GM19351 (cell line): ENCODE results near the gene DDX6.
"Not testable (repeated sequence)": the region's sequence is repeated elsewhere in the genome, so short reads cannot be mapped to it uniquely, and the experiment has no call there.

Experiments used
- ATAC-seq: cut with Tn5 transposase; IDR thresholded peaks from one replicate; pipeline ENCODE4 v1.9.1; 2021; ENCODE audit warnings: mild to moderate bottlenecking, moderate library complexity; ENCODE audit not compliant: unreplicated experiment

Gene DDX6

GRCh38 chr11:118791961-118792569 is 1.1 kb upstream of the DDX6 start:
- no peak for ATAC-seq

- peak; percentile 5 for ATAC-seq
Observed at GRCh38 chr11:118790357-118791110, 430 bp downstream of the DDX6 start.

GRCh38 chr11:118789501-118790356 is 1.2 kb downstream of the DDX6 start:
- ATAC-seq, result no peak

- no peak for ATAC-seq
Observed at GRCh38 chr11:118786657-118787056, 4.3 kb downstream of the DDX6 start.

- no peak for ATAC-seq
Observed at GRCh38 chr11:118785362-118785761, 5.6 kb downstream of the DDX6 start.

GRCh38 chr11:118783724-118784495 is 7.1 kb downstream of the DDX6 start:
- no peak for ATAC-seq

- not testable (repeated sequence) for ATAC-seq
Observed at GRCh38 chr11:118783324-118783723, 7.6 kb downstream of the DDX6 start.

GRCh38 chr11:118778898-118779297 is 12.1 kb downstream of the DDX6 start:
- ATAC-seq, result no peak

GRCh38 chr11:118774032-118774431 is 16.9 kb downstream of the DDX6 start:
- no peak for ATAC-seq

GRCh38 chr11:118771547-118772288 is 19.2 kb downstream of the DDX6 start:
- no peak for ATAC-seq

GRCh38 chr11:118768690-118769089 is 22.3 kb downstream of the DDX6 start:
- no peak for ATAC-seq

- ATAC-seq, result no peak
Observed at GRCh38 chr11:118766035-118766434, 24.9 kb downstream of the DDX6 start.

GRCh38 chr11:118765095-118765691 is 25.8 kb downstream of the DDX6 start:
- not testable (repeated sequence) for ATAC-seq

GRCh38 chr11:118763041-118763440 is 27.9 kb downstream of the DDX6 start:
- no peak for ATAC-seq

- ATAC-seq, result not testable (repeated sequence)
Observed at GRCh38 chr11:118761981-118762380, 29.0 kb downstream of the DDX6 start.

- ATAC-seq, result no peak
Observed at GRCh38 chr11:118757876-118758399, 33.0 kb downstream of the DDX6 start.

- no peak for ATAC-seq
Observed at GRCh38 chr11:118752654-118753053, 38.3 kb downstream of the DDX6 start.

GRCh38 chr11:118749429-118749828 is 41.5 kb downstream of the DDX6 start:
- ATAC-seq, result no peak

GRCh38 chr11:118748056-118748455 is 42.9 kb downstream of the DDX6 start:
- no peak for ATAC-seq
